IMR-90 (cell line): Measurements from ENCODE around the gene NOC2L. TPM values are rescaled to one million over a fixed set of nuclear protein-coding genes. Genes with fewer than 3 reads are reported as not detected.

Source experiments
- ATAC-seq: fragments of 200-7000 bp; cut with Tn5 transposase; 2 replicates; pipeline ENCODE4 v1.9.1; 2020; ENCODE audit warnings: low read depth, mild to moderate bottlenecking, moderate library complexity
- BruUV-seq: library from RNA; stranded (reverse); fragments of 400-500 nt; replicated peaks from 2 replicates; lab custom pipeline; 2021; lab: Mats Ljungman, UMichigan
- CTCF ChIA-PET: fragments of 300-600 bp; formaldehyde crosslinking; extraction: SDS; loops from one replicate; lab custom pipeline; 2021; ENCODE audit warnings: antibody characterized with exemption; lab: Yijun Ruan, JAX
- POLR2A ChIA-PET: fragments of 300-600 bp; sonication (Branson Sonifier 250); formaldehyde crosslinking; loops from one replicate; lab custom pipeline; 2022; ENCODE audit warnings: antibody characterized with exemption; ENCODE audit not compliant: unreplicated experiment; lab: Charles Lee
- DNase-seq: peaks from one replicate; pipeline ENCODE4 v3.0.0; 2013
- H2AFZ ChIP-seq: replicated peaks from 2 replicates; pipeline ENCODE3; 2013; ENCODE audit warnings: low read length, mild to moderate bottlenecking; ENCODE audit not compliant: poor library complexity
- H2AK5ac ChIP-seq: 2 replicates; pipeline ENCODE4 v1.6.1; 2013; ENCODE audit warnings: low read depth, low read length, inconsistent platforms
- H2AK9ac ChIP-seq: replicated peaks from 2 replicates; pipeline ENCODE3; 2013; ENCODE audit warnings: mild to moderate bottlenecking, low read depth, low read length, moderate library complexity; ENCODE audit not compliant: poor library complexity
- H2BK120ac ChIP-seq: 2 replicates; pipeline ENCODE4 v1.6.1; 2013; ENCODE audit warnings: low read depth, low read length, inconsistent platforms
- H2BK15ac ChIP-seq: 3 replicates; pipeline ENCODE4 v1.6.1; 2013; ENCODE audit warnings: low read depth, low read length, inconsistent platforms
- H2BK20ac ChIP-seq: 2 replicates; pipeline ENCODE4 v1.6.1; 2013; ENCODE audit warnings: low read depth, mild to moderate bottlenecking, inconsistent platforms, low read length, moderate library complexity
- H2BK5ac ChIP-seq: 2 replicates; pipeline ENCODE4 v1.6.1; 2013; ENCODE audit warnings: mild to moderate bottlenecking, low read depth, low read length, inconsistent platforms; ENCODE audit not compliant: poor library complexity, severe bottlenecking
- H3K14ac ChIP-seq: replicated peaks from 2 replicates; pipeline ENCODE4 v1.6.1; 2013; ENCODE audit warnings: low read depth, low read length, inconsistent platforms
- H3K18ac ChIP-seq: 2 replicates; pipeline ENCODE4 v1.6.1; 2013; ENCODE audit warnings: low read depth, low read length, control low read depth
- H3K23ac ChIP-seq: 2 replicates; pipeline ENCODE4 v1.6.1; 2013; ENCODE audit warnings: low read depth, low read length, inconsistent platforms
- H3K27ac ChIP-seq: 2 replicates; pipeline ENCODE4 v1.5.1; 2013; ENCODE audit warnings: mild to moderate bottlenecking, control low read depth, low read length; ENCODE audit not compliant: insufficient read depth
- H3K27me3 ChIP-seq: 2 replicates; pipeline ENCODE4 v1.6.1; 2013; ENCODE audit warnings: low read length; ENCODE audit not compliant: control insufficient read depth, insufficient read depth
- H3K36me3 ChIP-seq: 2 replicates; pipeline ENCODE4 v1.6.1; 2013; ENCODE audit warnings: low read length, mixed read lengths; ENCODE audit not compliant: control insufficient read depth, insufficient read depth
- H3K4ac ChIP-seq: 2 replicates; pipeline ENCODE4 v1.6.1; 2013; ENCODE audit warnings: low read depth, low read length, inconsistent platforms
- H3K4me1 ChIP-seq: 2 replicates; pipeline ENCODE4 v1.6.1; 2013; ENCODE audit warnings: low read length, mixed read lengths; ENCODE audit not compliant: control insufficient read depth, insufficient read depth
- H3K4me2 ChIP-seq: 2 replicates; pipeline ENCODE4 v1.6.1; 2013; ENCODE audit warnings: low read depth, mild to moderate bottlenecking, control low read depth, low read length, moderate library complexity
- H3K4me3 ChIP-seq: 2 replicates; pipeline ENCODE4 v1.5.1; 2013; ENCODE audit warnings: low read depth, mild to moderate bottlenecking, control low read depth, low read length, moderate library complexity; ENCODE audit not compliant: insufficient read depth
- H3K56ac ChIP-seq: 2 replicates; pipeline ENCODE4 v1.6.1; 2013; ENCODE audit warnings: low read length, inconsistent platforms; ENCODE audit not compliant: insufficient read depth; ENCODE audit errors: extremely low read depth
- H3K79me1 ChIP-seq, 2 experiments: 2 replicates each; pipeline ENCODE4 v1.6.1; 2013; ENCODE audit warnings: low read length in 2 of 2, inconsistent platforms in 1 of 2, low read depth in 1 of 2
- H3K9ac ChIP-seq: 2 replicates; pipeline ENCODE4 v1.6.1; 2013; ENCODE audit warnings: low read depth, low read length, control low read depth
- H3K9me1 ChIP-seq: 2 replicates; pipeline ENCODE4 v1.6.1; 2013; ENCODE audit warnings: low read length, inconsistent platforms; ENCODE audit not compliant: insufficient read depth
- H3K9me3 ChIP-seq: 2 replicates; pipeline ENCODE4 v1.6.1; 2013; ENCODE audit warnings: low read length; ENCODE audit not compliant: control insufficient read depth, insufficient read depth
- H4K20me1 ChIP-seq: 2 replicates; pipeline ENCODE4 v1.6.1; 2013; ENCODE audit warnings: low read length, inconsistent platforms; ENCODE audit not compliant: insufficient read depth
- H4K5ac ChIP-seq: 2 replicates; pipeline ENCODE4 v1.6.1; 2013; ENCODE audit warnings: mild to moderate bottlenecking, low read depth, low read length, control low read depth
- H4K8ac ChIP-seq, 2 experiments: 2 replicates each; pipeline ENCODE4 v1.6.1; 2013; ENCODE audit warnings: low read depth in 2 of 2, low read length in 2 of 2, control low read depth in 1 of 2, inconsistent platforms in 1 of 2
- H4K91ac ChIP-seq: 2 replicates; pipeline ENCODE4 v1.6.1; 2013; ENCODE audit warnings: low read depth, low read length, inconsistent platforms; ENCODE audit not compliant: insufficient read depth
- BHLHE40 ChIP-seq: fragments of 150-350 bp; IDR thresholded peaks from 2 replicates; pipeline ENCODE4 v1.6.1; 2016; ENCODE audit warnings: mild to moderate bottlenecking, low read depth, low read length
- CEBPB ChIP-seq: IDR thresholded peaks from 2 replicates; pipeline ENCODE4 v1.6.1; 2012; ENCODE audit warnings: low read depth, low read length, improper control_type of control experiment
- CHD1 ChIP-seq: IDR thresholded peaks from 2 replicates; pipeline ENCODE4 v1.6.1; 2012; ENCODE audit warnings: low read depth, low read length, improper control_type of control experiment
- FOS ChIP-seq: fragments of 150-350 bp; IDR thresholded peaks from 2 replicates; pipeline ENCODE4 v1.6.1; 2016; ENCODE audit warnings: low read depth, low read length
- MAFK ChIP-seq: IDR thresholded peaks from 2 replicates; pipeline ENCODE4 v1.6.1; 2012; ENCODE audit warnings: low read depth, low read length, improper control_type of control experiment
- NFE2L2 ChIP-seq: fragments of 150-350 bp; IDR thresholded peaks from 2 replicates; pipeline ENCODE4 v1.6.1; 2016; ENCODE audit warnings: low read depth, mild to moderate bottlenecking, low read length
- POLR2A ChIP-seq: IDR thresholded peaks from 2 replicates; pipeline ENCODE4 v1.6.1; 2012; ENCODE audit warnings: mild to moderate bottlenecking, low read depth, low read length
- RCOR1 ChIP-seq: IDR thresholded peaks from 2 replicates; pipeline ENCODE4 v1.6.1; 2012; ENCODE audit warnings: mild to moderate bottlenecking, low read length, improper control_type of control experiment; ENCODE audit not compliant: insufficient replicate concordance
- RFX5 ChIP-seq: IDR thresholded peaks from 2 replicates; pipeline ENCODE4 v1.8.0; 2012; ENCODE audit warnings: low read depth, mild to moderate bottlenecking, low read length, moderate library complexity
- SMC3 ChIP-seq: fragments of 150-350 bp; IDR thresholded peaks from 2 replicates; pipeline ENCODE4 v1.6.1; 2016; ENCODE audit warnings: low read depth, mild to moderate bottlenecking, antibody characterized with exemption, low read length, moderate library complexity
- WGBS, 2 experiments: methylation state at CpG; one replicate each; pipeline versions ENCODE4 v1.1.5 to v1.1.7; 2013; ENCODE audit warnings: missing lambda C conversion rate in 2 of 2; ENCODE audit not compliant: insufficient read length in 1 of 2; ENCODE audit errors: extremely low coverage in 2 of 2; 5-methylcytosine and 5-hydroxymethylcytosine counted together
- dilution Hi-C: fragments of 300-500 bp; cut with HindIII; formaldehyde crosslinking; loops from one replicate; pipeline ENCODE4 v1.14.3; 2018; ENCODE audit warnings: low sequenced_read_pairs; ENCODE audit not compliant: unreplicated experiment
- in situ Hi-C: fragments of 300-500 bp; cut with MboI; formaldehyde crosslinking; loops from 3 replicates; pipeline ENCODE4 v1.14.3; 2019; ENCODE audit warnings: low sequenced_read_pairs, inconsistent platforms, mixed read lengths
- intact Hi-C: fragments of 100-400 bp; cut with micrococcal nuclease; formaldehyde crosslinking; loops from 2 replicates; pipeline ENCODE4 v1.10.0; 2022
- polyA plus RNA-seq, 3 experiments: library from polyadenylated mRNA; depleted of rRNA; stranded (reverse); fragments of >200 nt; gene quantifications; 2 replicates each; pipeline ENCODE4 v1.2.3, GENCODE V29; 2012; ENCODE audit warnings: low replicate concordance in 1 of 3
- total RNA-seq: library from RNA; depleted of rRNA; stranded (reverse); fragments of >200 nt; gene quantifications from 2 replicates; pipeline ENCODE4 v1.2.3, GENCODE V29; 2012
- TF ChIP-seq, protein P1 (sequence below): fragments of 150-350 bp; IDR thresholded peaks from 2 replicates; pipeline ENCODE4 v1.6.1; 2017; ENCODE audit warnings: mild to moderate bottlenecking, antibody characterized with exemption, low read length, low read depth
- TF ChIP-seq, protein P2 (sequence below): fragments of 150-350 bp; IDR thresholded peaks from 2 replicates; pipeline ENCODE4 v1.6.1; 2016; ENCODE audit warnings: low read depth, mild to moderate bottlenecking, low read length, moderate library complexity, borderline replicate concordance
- TF ChIP-seq, protein P3 (sequence below): conservative IDR thresholded peaks from 2 replicates; pipeline ENCODE4 v1.5.1; 2012; ENCODE audit warnings: mild to moderate bottlenecking, low read depth, low read length, improper control_type of control experiment

NOC2L gene
- total and polyA plus RNA-seq, 2 of the 4 experiments (the other 2 are of a cell fraction): 74.2 to 106 TPM

DNA sequence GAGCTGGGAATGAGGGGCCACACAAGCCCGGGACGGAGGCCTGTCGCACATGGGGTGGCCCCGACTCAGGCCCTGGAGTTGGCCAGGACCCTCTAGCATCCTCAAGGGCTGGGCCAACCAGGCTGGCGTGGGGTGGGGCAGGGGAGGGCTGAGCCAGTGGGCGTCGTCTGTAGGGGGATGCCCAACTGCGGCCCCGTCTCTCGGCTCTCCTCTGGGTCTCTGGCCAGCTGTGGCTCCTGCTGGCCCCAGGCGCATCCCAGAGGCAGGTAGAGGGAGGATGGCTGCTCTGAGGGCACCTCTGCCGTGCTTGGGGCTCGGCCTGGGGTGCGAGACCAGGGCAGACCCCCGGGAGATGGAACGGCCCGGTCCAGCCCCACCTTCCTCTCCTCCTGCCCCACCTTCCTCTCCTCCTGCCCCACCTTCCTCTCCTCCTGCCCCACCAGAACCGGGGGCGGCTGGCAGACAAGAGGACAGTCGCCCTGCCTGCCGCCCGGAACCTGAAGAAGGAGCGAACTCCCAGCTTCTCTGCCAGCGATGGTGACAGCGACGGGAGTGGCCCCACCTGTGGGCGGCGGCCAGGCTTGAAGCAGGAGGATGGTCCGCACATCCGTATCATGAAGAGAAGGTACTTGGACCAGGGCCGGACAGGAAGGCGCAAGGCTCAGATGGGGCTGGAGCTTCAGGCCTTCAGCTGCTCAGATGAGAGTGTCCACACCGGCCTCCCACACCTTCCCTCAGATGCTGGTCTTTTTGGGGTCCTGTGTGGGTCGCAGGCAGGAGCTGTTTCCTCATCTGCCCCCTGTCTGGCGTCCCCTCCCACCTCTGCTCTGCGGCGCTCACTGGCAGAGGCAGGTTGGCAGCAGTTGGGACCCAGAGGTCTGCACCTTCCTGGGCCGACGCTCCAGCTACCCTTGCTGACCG, 29.1 kb downstream of the NOC2L start:
- Histone ChIP-seq H2BK15ac (no peak overlapping the region), H3K9ac (no peak overlapping the region), H3K9me3 (no peaks in the 10 kb centered on the region), H3K36me3 (peaks cover 9% of the 10 kb centered on the region), H3K18ac (no peak overlapping the region), H2BK120ac (no peak overlapping the region), H4K5ac (no peak overlapping the region), H2BK20ac (no peak overlapping the region), H3K4ac (no peak overlapping the region), H3K79me1 (peaks cover 0 to 8% of the 10 kb centered on the region in 2 experiments; a peak in 1 of 4 replicates), H4K91ac (no peak overlapping the region), H3K4me3 (no peak overlapping the region), H3K14ac (no peak overlapping the region), H3K4me2 (no peak overlapping the region), H3K27ac (no peak overlapping the region), H3K9me1 (no peaks in the 10 kb centered on the region), H3K27me3 (no peaks in the 10 kb centered on the region), H4K20me1 (peaks cover 6% of the 10 kb centered on the region; the same call in 1 of the 2 replicates), H4K8ac (no peak overlapping the region), H3K56ac (no peak overlapping the region), H2AFZ (no peak overlapping the region), H3K4me1 (no peaks in the 10 kb centered on the region; the same call in 1 of the 2 replicates), H2BK5ac (no peak overlapping the region), H2AK5ac (no peak overlapping the region), H2AK9ac (no peak overlapping the region), H3K23ac (no peak overlapping the region)
- no peak for DNase-seq
- WGBS, 2 experiments: 99% methylated on average over 11 of the region's 40 CpGs; no CpG with 5 or more reads in 1 of the 2 experiments
- intact Hi-C loops (no loop called here), in situ Hi-C loops (no loop called here), dilution Hi-C loops (no loop called here)
- POLR2A ChIA-PET: no interaction called here
- CTCF ChIA-PET: interaction anchor here (0.6 kb wide), 1 partner anchor 11 kb away, joined by 3 read pairs; no protein-coding TSS in a partner anchor
- TF ChIP-seq, protein P1, sequence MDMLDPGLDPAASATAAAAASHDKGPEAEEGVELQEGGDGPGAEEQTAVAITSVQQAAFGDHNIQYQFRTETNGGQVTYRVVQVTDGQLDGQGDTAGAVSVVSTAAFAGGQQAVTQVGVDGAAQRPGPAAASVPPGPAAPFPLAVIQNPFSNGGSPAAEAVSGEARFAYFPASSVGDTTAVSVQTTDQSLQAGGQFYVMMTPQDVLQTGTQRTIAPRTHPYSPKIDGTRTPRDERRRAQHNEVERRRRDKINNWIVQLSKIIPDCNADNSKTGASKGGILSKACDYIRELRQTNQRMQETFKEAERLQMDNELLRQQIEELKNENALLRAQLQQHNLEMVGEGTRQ: no peak
- TF ChIP-seq RFX5 (no peak), POLR2A (no peak), FOS (no peak), SMC3 (no peak), RCOR1 (no peak), NFE2L2 (no peak), CHD1 (no peak), MAFK (no peak), BHLHE40 (no peak), CEBPB (no peak)
- TF ChIP-seq, protein P2, sequence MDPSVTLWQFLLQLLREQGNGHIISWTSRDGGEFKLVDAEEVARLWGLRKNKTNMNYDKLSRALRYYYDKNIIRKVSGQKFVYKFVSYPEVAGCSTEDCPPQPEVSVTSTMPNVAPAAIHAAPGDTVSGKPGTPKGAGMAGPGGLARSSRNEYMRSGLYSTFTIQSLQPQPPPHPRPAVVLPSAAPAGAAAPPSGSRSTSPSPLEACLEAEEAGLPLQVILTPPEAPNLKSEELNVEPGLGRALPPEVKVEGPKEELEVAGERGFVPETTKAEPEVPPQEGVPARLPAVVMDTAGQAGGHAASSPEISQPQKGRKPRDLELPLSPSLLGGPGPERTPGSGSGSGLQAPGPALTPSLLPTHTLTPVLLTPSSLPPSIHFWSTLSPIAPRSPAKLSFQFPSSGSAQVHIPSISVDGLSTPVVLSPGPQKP: no peak
- TF ChIP-seq, protein P3, sequence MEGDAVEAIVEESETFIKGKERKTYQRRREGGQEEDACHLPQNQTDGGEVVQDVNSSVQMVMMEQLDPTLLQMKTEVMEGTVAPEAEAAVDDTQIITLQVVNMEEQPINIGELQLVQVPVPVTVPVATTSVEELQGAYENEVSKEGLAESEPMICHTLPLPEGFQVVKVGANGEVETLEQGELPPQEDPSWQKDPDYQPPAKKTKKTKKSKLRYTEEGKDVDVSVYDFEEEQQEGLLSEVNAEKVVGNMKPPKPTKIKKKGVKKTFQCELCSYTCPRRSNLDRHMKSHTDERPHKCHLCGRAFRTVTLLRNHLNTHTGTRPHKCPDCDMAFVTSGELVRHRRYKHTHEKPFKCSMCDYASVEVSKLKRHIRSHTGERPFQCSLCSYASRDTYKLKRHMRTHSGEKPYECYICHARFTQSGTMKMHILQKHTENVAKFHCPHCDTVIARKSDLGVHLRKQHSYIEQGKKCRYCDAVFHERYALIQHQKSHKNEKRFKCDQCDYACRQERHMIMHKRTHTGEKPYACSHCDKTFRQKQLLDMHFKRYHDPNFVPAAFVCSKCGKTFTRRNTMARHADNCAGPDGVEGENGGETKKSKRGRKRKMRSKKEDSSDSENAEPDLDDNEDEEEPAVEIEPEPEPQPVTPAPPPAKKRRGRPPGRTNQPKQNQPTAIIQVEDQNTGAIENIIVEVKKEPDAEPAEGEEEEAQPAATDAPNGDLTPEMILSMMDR: no peak
- BruUV-seq: no TSS peak
- ATAC-seq: no peak
